OCI-LY7 (cell line): ENCODE data around the gene AURKAIP1. TPM values are rescaled to one million over a fixed set of nuclear protein-coding genes. Genes with fewer than 3 reads are reported as not detected.
A peak's percentile ranks its signal among the peaks of the same experiment; 100 is the strongest.

ENCODE experiments used
- BruUV-seq: library from RNA; stranded (reverse); fragments of 400-500 nt; replicated peaks from 2 replicates; lab custom pipeline; 2021; lab: Mats Ljungman, UMichigan
- CTCF ChIA-PET: fragments of 300-600 bp; sonication (Branson Sonifier 250); formaldehyde crosslinking; loops from one replicate; lab custom pipeline; 2022; ENCODE audit warnings: antibody characterized with exemption; ENCODE audit not compliant: unreplicated experiment; lab: Charles Lee
- POLR2A ChIA-PET: fragments of 300-600 bp; sonication (Branson Sonifier 250); formaldehyde crosslinking; loops from one replicate; lab custom pipeline; 2022; ENCODE audit warnings: antibody characterized with exemption; lab: Charles Lee
- DNase-seq: peaks from one replicate; pipeline ENCODE4 v3.0.0-alpha.2; 2015; ENCODE audit warnings: low spot score
- H2AFZ ChIP-seq: fragments of 200-600 bp; sonication (generic), shearing (Covaris generic); 2 replicates; pipeline ENCODE4 v1.6.1; 2014; ENCODE audit warnings: mild to moderate bottlenecking, antibody characterized with exemption, low read length, moderate library complexity
- H3K27ac ChIP-seq: fragments of 200-600 bp; sonication (generic); 2 replicates; pipeline ENCODE4 v1.5.1; 2014; ENCODE audit warnings: mixed run types, low read depth, mild to moderate bottlenecking, moderate library complexity, low read length, inconsistent platforms; ENCODE audit not compliant: poor library complexity, severe bottlenecking
- H3K36me3 ChIP-seq: fragments of 200-600 bp; sonication (generic); 2 replicates; pipeline ENCODE4 v1.6.1; 2014; ENCODE audit warnings: mild to moderate bottlenecking, antibody characterized with exemption, low read length, moderate library complexity, mixed read lengths; ENCODE audit not compliant: insufficient read depth
- H3K4me1 ChIP-seq: fragments of 200-600 bp; sonication (generic); 2 replicates; pipeline ENCODE4 v1.5.1; 2014; ENCODE audit warnings: mild to moderate bottlenecking, low read length; ENCODE audit not compliant: insufficient read depth, poor library complexity, severe bottlenecking
- H3K4me2 ChIP-seq: fragments of 200-600 bp; sonication (generic); 2 replicates; pipeline ENCODE4 v1.6.1; 2014; ENCODE audit warnings: mild to moderate bottlenecking, low read length
- H3K4me3 ChIP-seq: fragments of 200-600 bp; sonication (generic); 2 replicates; pipeline ENCODE4 v1.5.1; 2014; ENCODE audit warnings: mild to moderate bottlenecking, low read depth, low read length; ENCODE audit not compliant: poor library complexity, severe bottlenecking
- H3K79me2 ChIP-seq: fragments of 200-600 bp; sonication (generic); 2 replicates; pipeline ENCODE4 v1.6.1; 2016; ENCODE audit warnings: low read depth, mild to moderate bottlenecking, low read length, moderate library complexity, mixed read lengths; ENCODE audit not compliant: insufficient read depth
- H3K9me2 ChIP-seq: fragments of 200-600 bp; sonication (generic); 2 replicates; pipeline ENCODE4 v1.6.1; 2016; ENCODE audit warnings: mild to moderate bottlenecking, low read length, mixed read lengths; ENCODE audit not compliant: insufficient read depth
- H3K9me3 ChIP-seq: fragments of 200-600 bp; sonication (generic); 2 replicates; pipeline ENCODE4 v1.6.1; 2014; ENCODE audit warnings: mild to moderate bottlenecking, mixed run types, low read length, mixed read lengths
- H4K20me1 ChIP-seq: fragments of 200-600 bp; sonication (generic); 2 replicates; pipeline ENCODE4 v1.6.1; 2014; ENCODE audit warnings: mild to moderate bottlenecking, antibody characterized with exemption, low read length, moderate library complexity, mixed read lengths; ENCODE audit not compliant: insufficient read depth
- EZH2phosphoT487 ChIP-seq: fragments of 200-600 bp; sonication (generic); IDR thresholded peaks from 2 replicates; pipeline ENCODE4 v1.6.1; 2018; ENCODE audit warnings: low read depth, borderline replicate concordance, mild to moderate bottlenecking, mixed run types, antibody characterized with exemption, low read length, moderate library complexity, mixed read lengths
- intact Hi-C: fragments of 100-400 bp; cut with micrococcal nuclease; formaldehyde crosslinking; loops from one replicate; pipeline ENCODE4 v1.10.0; 2022; ENCODE audit not compliant: unreplicated experiment
- total RNA-seq, 2 experiments: library from RNA; depleted of rRNA in 1 of 2; stranded (reverse); fragments of >200 nt in 1 of 2; shearing (Covaris generic) in 1 of 2; gene quantifications; 2 replicates each; pipeline ENCODE4 v1.2.3, GENCODE V29; 2014 to 2022
- TF ChIP-seq, protein P1 (sequence below): fragments of 200-600 bp; sonication (generic); conservative IDR thresholded peaks from 2 replicates; pipeline ENCODE4 v1.5.1; 2014; ENCODE audit warnings: mild to moderate bottlenecking, antibody characterized with exemption, low read length, moderate library complexity, mixed read lengths

AURKAIP1 gene
- total RNA-seq, 2 experiments from 2014 or later = 163 to 172 TPM

DNA sequence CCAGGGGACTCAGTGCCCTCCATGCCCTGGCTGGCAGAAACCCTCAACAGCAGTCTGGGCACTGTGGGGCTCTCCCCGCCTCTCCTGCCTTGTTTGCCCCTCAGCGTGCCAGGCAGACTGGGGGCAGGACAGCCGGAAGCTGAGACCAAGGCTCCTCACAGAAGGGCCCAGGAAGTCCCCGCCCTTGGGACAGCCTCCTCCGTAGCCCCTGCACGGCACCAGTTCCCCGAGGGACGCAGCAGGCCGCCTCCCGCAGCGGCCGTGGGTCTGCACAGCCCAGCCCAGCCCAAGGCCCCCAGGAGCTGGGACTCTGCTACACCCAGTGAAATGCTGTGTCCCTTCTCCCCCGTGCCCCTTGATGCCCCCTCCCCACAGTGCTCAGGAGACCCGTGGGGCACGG lies 46.8 kb downstream of the AURKAIP1 start:
- Histone ChIP-seq H3K4me2 (no peak overlapping the region), H3K4me1 (peaks cover 19% of the 10 kb centered on the region), H3K4me3 (no peak overlapping the region), H3K9me3 (no peaks in the 10 kb centered on the region), H3K36me3 (peaks cover 25% of the 10 kb centered on the region; the same call in 1 of the 2 replicates), H3K27ac (no peak overlapping the region), H3K9me2 (no peaks in the 10 kb centered on the region), H4K20me1 (no peaks in the 10 kb centered on the region), H2AFZ (no peak overlapping the region), H3K79me2 (peaks cover 17% of the 10 kb centered on the region)
- no TSS peak for BruUV-seq
- POLR2A ChIA-PET = no interaction called here
- CTCF ChIA-PET = no interaction called here
- intact Hi-C loops = no loop called here
- TF ChIP-seq, protein P1, sequence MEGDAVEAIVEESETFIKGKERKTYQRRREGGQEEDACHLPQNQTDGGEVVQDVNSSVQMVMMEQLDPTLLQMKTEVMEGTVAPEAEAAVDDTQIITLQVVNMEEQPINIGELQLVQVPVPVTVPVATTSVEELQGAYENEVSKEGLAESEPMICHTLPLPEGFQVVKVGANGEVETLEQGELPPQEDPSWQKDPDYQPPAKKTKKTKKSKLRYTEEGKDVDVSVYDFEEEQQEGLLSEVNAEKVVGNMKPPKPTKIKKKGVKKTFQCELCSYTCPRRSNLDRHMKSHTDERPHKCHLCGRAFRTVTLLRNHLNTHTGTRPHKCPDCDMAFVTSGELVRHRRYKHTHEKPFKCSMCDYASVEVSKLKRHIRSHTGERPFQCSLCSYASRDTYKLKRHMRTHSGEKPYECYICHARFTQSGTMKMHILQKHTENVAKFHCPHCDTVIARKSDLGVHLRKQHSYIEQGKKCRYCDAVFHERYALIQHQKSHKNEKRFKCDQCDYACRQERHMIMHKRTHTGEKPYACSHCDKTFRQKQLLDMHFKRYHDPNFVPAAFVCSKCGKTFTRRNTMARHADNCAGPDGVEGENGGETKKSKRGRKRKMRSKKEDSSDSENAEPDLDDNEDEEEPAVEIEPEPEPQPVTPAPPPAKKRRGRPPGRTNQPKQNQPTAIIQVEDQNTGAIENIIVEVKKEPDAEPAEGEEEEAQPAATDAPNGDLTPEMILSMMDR = no peak
- TF ChIP-seq EZH2phosphoT487 = no peak
- no peak for DNase-seq

DNA sequence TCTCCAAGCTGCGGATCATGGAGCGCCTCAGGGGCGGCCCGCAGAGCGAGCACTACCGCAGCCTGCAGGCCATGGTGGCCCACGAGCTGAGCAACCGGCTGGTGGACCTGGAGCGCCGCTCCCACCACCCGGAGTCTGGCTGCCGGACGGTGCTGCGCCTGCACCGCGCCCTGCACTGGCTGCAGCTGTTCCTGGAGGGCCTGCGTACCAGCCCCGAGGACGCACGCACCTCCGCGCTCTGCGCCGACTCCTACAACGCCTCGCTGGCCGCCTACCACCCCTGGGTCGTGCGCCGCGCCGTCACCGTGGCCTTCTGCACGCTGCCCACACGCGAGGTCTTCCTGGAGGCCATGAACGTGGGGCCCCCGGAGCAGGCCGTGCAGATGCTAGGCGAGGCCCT lies 47.7 kb downstream of the AURKAIP1 start:
- ChIA-PET POLR2A (no interaction called here), CTCF (no interaction called here)
- H3K9me3 ChIP-seq = no peaks in the 10 kb centered on the region
- BruUV-seq = TSS peak; percentile 61
- DNase-seq = no peak
- H3K4me3 ChIP-seq = no peak overlapping the region
- TF ChIP-seq, protein P1 = no peak
- no peak for TF ChIP-seq EZH2phosphoT487
- H3K79me2 ChIP-seq = peaks cover 23% of the 10 kb centered on the region
- H3K27ac ChIP-seq = no peak overlapping the region
- intact Hi-C loops = no loop called here
- no peak overlapping the region for H2AFZ ChIP-seq
- H3K4me2 ChIP-seq = no peak overlapping the region
- peaks cover 25% of the 10 kb centered on the region for H3K4me1 ChIP-seq
- peaks cover 3% of the 10 kb centered on the region; the same call in 1 of the 2 replicates for H4K20me1 ChIP-seq
- no peaks in the 10 kb centered on the region for H3K9me2 ChIP-seq
- peaks cover 25% of the 10 kb centered on the region; the same call in 1 of the 2 replicates for H3K36me3 ChIP-seq

DNA sequence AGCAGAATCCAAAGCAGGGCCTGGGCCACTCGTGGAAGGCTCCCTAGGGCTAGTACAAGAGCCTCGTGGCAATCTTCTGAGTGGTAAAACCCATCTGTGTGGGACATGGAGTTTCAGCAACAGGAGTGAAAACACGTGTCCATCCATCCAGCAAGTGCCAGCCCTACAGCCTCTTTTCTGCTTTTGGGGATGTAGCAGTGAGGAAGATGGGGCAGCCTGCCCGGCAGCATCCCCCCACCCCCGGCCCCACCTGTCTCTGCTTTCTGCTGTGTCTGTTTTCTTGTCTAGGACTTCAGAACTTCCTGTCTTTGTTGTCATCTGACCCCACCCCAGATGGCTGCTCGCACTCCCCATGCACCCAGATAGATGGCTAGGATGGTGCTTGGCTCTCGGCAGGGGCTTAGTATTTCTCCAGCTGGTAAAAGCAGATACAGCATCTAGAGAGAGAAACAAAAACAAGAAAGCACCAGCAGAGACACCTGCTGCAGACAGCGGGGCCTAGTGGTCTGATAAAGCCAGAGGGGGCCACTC lies 48.9 kb downstream of the AURKAIP1 start:
- intact Hi-C loops = no loop called here
- no peak overlapping the region for H2AFZ ChIP-seq
- TF ChIP-seq, protein P1 = no peak
- no peak for TF ChIP-seq EZH2phosphoT487
- H3K4me3 ChIP-seq = peak overlapping the region; percentile 84
- H3K27ac ChIP-seq = peak overlapping the region; percentile 36
- peaks cover 25% of the 10 kb centered on the region for H3K4me1 ChIP-seq
- H3K36me3 ChIP-seq = peaks cover 35% of the 10 kb centered on the region; the same call in 1 of the 2 replicates
- H3K4me2 ChIP-seq = peak overlapping the region; percentile 95
- H3K9me3 ChIP-seq = no peaks in the 10 kb centered on the region
- H4K20me1 ChIP-seq = peaks cover 3% of the 10 kb centered on the region; the same call in 1 of the 2 replicates
- no peaks in the 10 kb centered on the region for H3K9me2 ChIP-seq
- peak; percentile 40 for DNase-seq
- POLR2A ChIA-PET = no interaction called here
- CTCF ChIA-PET = no interaction called here
- BruUV-seq = no TSS peak
- H3K79me2 ChIP-seq = peaks cover 35% of the 10 kb centered on the region
